ENCODE measurements around the gene NIPAL4.
"Not testable (repeated sequence)": the region's sequence is repeated elsewhere in the genome, so short reads cannot be mapped to it uniquely, and the experiment has no call there.

Gene NIPAL4

DNA sequence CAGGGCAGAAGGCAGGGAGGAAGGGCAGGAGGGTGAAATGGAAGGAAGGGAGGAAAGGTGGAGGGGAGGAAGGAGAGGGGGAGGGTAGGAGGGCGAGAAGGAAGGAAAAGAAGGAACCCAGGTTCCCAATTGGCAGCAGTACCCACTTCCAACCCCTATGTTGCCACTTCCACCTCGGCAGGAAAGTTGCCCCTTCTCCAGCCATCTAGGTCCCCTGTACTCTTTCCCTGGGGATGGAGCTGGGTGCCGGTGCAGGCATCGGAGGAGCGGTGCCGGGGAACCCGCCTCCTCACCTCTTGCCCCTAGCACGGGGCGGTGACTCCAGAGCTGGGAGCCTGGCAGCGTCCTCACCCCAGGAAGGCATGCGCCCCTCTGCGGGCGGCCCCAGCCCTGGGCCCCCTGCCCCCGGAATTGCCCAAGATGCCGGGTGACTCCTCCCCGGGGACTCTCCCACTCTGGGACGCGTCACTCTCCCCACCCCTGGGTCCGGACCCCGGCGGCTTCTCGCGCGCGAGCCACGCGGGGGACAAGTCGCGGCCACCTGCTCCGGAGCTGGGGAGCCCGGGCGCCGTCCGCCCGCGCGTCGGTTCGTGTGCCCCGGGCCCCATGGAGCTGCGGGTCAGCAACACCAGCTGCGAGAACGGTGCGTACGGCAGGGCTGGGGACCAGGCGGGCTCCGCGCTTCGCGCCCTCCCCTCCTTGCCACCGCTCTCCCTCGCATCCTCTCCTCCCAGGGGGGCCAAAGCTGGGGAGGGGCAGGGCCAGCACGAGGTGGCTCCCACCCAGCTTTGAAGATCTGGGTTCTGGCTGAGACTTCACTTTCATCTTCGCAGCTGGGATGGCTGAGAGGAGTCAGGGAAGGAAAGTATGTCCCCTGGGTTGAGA is at the start of gene NIPAL4:
Gene NIPAL4 (plus strand): TSS at position 499 of the 885 bp plus-strand sequence. CDS start 108 bp downstream, at position 607.
- DNase-seq (ENCODE audit: low read depth in 2 of 3, low spot score in 2 of 3), result peak in 2 of 3 experiments; percentile 10 to 21

- no peak for DNase-seq (ENCODE audit: low read depth in 2 of 3, low spot score in 2 of 3)
Measured at GRCh38 chr5:157415838-157416237, 44.2 kb upstream of the NIPAL4 start.

DNA sequence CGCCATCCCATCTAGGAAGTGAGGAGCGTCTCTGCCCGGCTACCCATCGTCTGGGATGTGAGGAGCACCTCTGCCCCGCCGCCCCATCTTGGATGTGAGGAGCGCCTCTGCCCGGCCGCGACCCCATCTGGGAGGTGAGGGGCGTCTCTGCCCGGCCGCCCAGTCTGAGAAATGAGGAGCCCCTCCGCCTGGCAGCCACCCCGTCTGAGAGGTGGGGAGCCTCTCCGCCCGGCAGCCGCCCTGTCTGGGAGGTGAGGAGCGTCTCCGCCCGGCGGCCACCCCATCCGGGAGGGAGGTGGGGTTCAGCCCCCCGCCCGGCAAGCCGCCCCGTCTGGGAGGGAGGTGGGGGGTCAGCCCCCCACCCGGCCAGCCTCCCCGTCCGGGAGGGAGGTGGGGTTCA is 40.5 kb upstream of the NIPAL4 start:
- not testable (repeated sequence) for DNase-seq (ENCODE audit: low read depth in 2 of 3, low spot score in 2 of 3)

DNA sequence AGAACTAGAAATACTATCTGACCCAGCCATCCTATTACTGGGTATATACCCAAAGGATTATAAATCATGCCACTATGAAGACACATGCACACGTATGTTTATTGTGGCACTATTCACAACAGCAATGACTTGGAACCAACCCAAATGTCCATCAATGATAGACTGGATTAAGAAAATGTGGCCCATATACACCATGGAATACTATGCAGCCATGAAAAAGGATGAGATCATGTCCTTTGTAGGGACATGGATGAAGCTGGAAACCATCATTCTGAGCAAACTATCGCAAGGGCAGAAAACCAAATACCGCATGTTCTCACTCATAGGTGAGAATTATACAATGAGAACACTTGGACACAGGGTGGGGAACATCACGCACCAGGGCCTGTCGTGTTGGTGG is 30.1 kb upstream of the NIPAL4 start:
- not testable (repeated sequence) for DNase-seq (ENCODE audit: low read depth in 2 of 3, low spot score in 2 of 3)

DNA sequence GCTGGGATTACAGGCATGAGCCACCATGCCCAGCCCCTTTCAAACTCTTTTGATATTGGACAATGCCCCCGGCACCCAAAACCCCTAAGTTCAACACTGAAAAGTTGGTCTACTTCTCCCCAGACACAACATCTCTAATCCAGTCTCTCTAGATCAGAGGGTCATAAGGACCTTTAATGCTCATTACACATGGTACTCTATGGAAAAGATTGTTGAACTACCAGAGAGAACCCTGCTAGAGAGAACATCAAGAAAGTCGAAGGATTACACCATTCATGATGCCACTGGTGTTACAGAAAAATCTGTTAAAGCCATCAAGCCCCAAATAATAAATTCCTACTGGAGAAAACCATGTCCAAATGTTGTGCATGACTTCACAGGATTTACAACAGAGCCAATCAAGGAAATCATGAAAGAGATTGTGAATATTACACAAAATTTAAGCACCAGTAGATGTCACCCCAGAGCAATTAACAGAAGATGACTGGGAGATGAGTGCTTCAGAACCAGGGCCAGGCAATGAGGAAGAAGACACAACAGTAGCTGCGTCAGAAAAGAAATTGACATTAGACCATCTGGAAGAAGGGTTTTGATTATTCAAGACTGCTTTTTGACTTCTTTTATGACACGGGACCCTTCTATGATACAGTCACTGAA is 28.3 kb upstream of the NIPAL4 start:
- no peak for DNase-seq (ENCODE audit: low read depth in 2 of 3, low spot score in 2 of 3)

GRCh38 chr5:157434096-157434495 is 25.9 kb upstream of the NIPAL4 start:
- DNase-seq (ENCODE audit: low read depth in 2 of 3, low spot score in 2 of 3), result no peak

GRCh38 chr5:157443041-157443549 is 16.9 kb upstream of the NIPAL4 start:
- no peak for DNase-seq (ENCODE audit: low read depth in 2 of 3, low spot score in 2 of 3)

GRCh38 chr5:157444224-157444623 is 15.8 kb upstream of the NIPAL4 start:
- no peak for DNase-seq (ENCODE audit: low read depth in 2 of 3, low spot score in 2 of 3)

DNA sequence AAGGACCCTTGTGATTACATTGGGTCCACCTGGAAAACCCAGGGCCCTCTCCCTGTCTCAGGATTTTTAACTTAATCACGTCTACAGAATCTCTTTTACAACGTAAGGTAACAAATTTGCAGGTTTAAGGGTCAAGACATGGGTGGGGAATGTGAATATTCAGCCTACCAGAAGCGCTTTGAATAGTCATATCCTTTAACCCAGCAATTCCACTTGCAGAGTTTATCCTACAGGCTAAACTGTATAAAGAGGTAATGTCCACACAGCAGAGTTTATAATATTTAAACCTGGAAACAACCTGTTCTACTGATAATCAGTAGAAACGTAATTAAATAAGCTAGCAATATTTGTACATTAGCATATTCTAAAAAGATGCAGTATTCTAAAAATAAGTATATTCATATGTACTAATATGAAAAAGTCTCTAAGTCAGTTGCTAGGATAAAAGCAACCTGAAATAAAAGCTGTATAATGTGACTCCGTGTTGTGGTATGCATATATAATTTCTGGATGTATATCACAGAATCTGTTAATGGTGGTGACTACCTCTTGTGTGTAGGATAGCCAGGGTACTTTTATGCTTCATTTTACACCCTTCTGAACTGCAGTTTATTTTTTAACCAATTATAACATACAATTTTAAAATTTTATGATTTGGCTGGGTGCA is 14.1 kb upstream of the NIPAL4 start:
- no peak for DNase-seq (ENCODE audit: low read depth in 2 of 3, low spot score in 2 of 3)

DNA sequence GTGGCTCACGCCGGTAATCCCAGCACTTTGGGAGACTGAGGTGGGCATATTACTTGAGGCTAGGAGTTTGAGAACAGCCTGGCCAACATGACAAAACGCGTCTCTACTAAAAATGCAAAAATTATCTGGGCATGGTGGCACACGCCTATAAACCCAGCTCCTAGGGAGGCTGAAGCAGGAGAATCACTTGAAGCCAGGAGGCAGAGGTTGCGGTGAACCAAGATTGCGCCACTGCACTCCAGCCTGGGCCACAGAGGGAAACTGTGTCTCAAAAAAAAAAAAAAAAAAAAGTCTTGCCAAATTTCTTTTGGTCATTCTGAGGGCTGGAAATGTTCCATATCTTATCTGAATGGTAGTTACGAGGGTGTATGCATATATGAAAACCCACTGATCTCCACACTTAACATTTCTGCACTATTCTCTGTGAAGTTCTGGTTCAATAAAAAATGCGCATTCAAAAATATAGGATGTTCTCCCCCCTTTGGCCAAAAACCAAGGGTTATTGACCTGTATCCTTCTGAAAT is 13.5 kb upstream of the NIPAL4 start:
- no peak for DNase-seq (ENCODE audit: low read depth in 2 of 3, low spot score in 2 of 3)

DNA sequence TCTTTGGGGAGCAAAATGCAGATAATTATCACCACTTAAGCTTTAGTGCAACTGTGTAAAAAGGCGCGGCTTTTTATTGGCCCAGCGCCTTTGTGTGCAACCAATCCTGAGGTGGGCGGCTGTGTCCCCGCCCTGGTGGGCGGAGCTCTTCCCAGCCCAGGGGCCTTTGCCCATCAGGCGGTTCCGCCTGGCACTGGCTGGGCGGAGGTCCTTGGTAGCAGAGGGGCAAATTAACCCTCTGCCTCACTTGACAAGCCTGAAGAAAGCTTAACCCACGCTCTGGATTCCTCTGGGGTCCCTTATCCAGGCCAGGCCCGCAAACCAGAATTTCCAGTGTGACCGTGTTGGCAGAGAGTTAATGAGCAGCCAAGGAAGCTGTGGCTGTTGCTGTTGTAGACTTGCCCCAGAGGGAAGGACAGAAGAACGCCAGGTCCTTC is 12.8 kb upstream of the NIPAL4 start:
- no peak for DNase-seq (ENCODE audit: low read depth in 2 of 3, low spot score in 2 of 3)

DNA sequence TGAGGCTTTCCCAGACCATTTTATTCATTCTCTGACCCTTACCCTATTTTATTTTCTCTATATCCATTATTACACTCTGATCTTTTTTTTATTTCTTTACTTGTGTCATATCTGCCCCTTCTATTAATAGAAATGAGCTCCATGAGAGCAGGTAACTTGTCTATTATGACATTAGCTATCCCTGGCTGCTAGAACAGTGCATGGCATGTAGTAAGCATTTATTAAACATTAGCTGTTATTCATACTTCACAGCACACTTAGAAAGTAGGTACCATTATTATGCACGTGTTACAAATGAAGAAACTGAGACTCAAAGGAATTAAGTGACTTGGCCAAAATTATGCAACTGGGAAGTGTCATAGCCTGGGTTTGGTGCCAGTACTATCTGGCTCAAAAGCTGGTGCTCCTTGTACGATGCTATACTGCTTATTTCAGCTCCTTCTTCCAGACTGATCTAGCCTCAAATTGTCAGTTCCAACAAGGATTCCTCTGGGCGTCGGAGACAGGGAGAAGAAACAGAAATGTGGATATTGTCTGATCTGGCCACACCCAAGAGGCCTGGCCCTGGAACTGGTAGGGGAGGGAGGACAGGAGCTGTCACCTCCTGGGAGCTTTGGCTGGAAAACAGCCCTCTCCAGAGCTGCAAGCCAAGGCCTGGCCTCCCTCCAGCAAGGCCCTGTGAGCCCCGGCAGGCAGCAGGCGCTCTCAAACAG is 10.8 kb upstream of the NIPAL4 start:
- no peak for DNase-seq (ENCODE audit: low read depth in 2 of 3, low spot score in 2 of 3)

DNA sequence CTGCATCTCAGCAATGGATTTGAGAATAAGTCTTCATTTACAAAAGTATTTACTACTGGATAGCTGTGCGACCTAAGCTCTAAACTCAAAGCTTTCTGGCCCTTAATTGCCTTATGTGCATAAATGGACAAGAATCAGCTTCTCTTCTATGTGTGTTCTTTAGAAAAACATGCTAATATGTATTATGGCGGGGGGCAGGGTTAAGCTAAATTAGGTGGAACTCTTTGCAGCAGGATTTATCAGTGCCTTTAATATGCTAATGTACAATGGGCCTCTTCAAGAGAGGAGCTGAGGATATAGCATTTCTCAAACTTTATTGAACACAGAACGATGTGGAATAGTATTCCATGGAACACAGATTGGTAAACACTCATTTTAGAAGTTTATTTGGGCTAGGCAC is 10.0 kb upstream of the NIPAL4 start:
- DNase-seq (ENCODE audit: low read depth in 2 of 3, low spot score in 2 of 3), result no peak

DNA sequence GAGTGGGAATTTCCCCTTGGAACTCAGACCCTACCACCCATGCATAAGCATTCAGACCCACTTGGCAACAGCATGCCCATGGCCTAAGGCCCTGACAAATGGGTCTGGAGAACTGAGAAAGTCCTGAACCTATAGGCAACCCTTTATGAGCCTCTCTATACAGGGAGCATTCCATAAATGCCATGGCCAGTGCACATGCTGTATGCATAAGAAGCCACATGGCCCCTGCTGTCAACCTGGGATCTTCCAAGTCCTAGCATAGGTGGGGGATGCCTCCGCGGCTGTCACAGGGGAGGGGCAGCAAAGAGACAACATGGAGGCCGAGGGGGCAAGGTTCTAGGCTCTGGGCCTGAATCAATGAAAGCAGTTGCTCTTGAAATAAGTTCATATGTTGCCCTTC is 8.2 kb upstream of the NIPAL4 start:
- DNase-seq (ENCODE audit: low read depth in 2 of 3, low spot score in 2 of 3), result no peak

GRCh38 chr5:157454273-157454672 is 5.7 kb upstream of the NIPAL4 start:
- DNase-seq (ENCODE audit: low read depth in 2 of 3, low spot score in 2 of 3), result no peak

DNA sequence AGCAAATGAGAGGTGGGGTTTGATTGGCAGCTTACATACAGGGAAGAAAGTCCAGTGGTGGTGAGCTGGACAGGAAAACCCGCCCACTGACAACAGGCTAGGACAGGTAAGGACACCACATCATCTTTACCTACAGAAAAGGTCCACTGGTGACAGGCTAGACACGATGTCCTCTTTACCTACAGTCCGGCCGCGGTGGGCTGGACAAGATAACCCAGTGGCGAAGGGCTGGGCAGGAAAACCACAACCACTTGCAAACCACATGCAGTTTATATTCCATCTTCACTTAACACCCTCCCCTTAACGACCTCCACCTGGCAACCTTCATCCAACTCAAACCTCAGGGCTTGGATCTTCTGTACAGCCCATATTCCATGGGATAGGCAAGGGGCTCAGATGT is 5.0 kb upstream of the NIPAL4 start:
- DNase-seq (ENCODE audit: low read depth in 2 of 3, low spot score in 2 of 3), result no peak

DNA sequence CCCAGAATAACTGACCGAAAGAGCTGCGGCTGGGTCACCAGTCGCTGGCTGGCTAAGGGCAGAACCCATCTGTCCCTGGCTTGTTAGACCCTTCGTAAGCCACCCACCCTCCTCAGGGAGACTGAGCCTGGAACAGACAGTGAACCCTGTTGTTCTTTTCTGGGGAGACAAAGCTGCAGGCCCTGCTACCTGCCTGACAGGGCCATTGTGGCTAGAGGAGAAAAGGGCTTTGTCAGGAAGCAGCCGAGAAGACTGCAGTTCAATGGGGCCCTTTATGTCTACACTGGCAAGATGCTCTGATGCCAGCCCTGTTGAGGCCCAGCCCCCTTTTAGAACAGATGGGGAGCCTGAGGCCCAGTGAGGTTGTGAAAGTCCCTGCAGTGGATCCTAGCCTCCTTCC is 3.7 kb upstream of the NIPAL4 start:
- no peak for DNase-seq (ENCODE audit: low read depth in 2 of 3, low spot score in 2 of 3)

GRCh38 chr5:157457391-157457790 is 2.6 kb upstream of the NIPAL4 start:
- no peak for DNase-seq (ENCODE audit: low read depth in 2 of 3, low spot score in 2 of 3)

- no peak for DNase-seq (ENCODE audit: low read depth in 2 of 3, low spot score in 2 of 3)
Measured at GRCh38 chr5:157458835-157459234, 1.2 kb upstream of the NIPAL4 start.

- DNase-seq (ENCODE audit: low read depth in 2 of 3, low spot score in 2 of 3), result no peak
Measured at GRCh38 chr5:157460921-157461792, 1.1 kb downstream of the NIPAL4 start.

Data from activated CD8-positive, alpha-beta memory T cell treated with anti-CD3 and anti-CD28 coated beads for 48 hours (primary cell).